Natural killer cell (primary cell): ENCODE measurements around the gene GUCY1A2. TPM values are rescaled to one million over a fixed set of nuclear protein-coding genes. Genes with fewer than 3 reads are reported as not detected.

ENCODE experiments used
- ATAC-seq, 3 donors: fragments of 150-1000 bp in 2 of 3; fragments of 200-7000 bp in 1 of 3; cut with Tn5 transposase; 1 replicate in 1 of 3; 2 replicates in 2 of 3; pipeline ENCODE4 v1.10.0; 2021; ENCODE audit warnings: mild to moderate bottlenecking in 2 of 3, moderate library complexity in 2 of 3
- DNase-seq, 2 donors: peaks; one replicate each; pipeline versions ENCODE4 v3.0.0 to v3.0.0-alpha.2; 2013 to 2021; ENCODE audit warnings: mixed read lengths in 1 of 2
- H3K27ac ChIP-seq: one replicate; pipeline ENCODE4 v1.5.1; 2013; ENCODE audit warnings: mild to moderate bottlenecking, low read length
- H3K27me3 ChIP-seq: one replicate; pipeline ENCODE4 v1.6.1; 2013; ENCODE audit warnings: low read length; ENCODE audit not compliant: control insufficient read depth, insufficient read depth
- H3K36me3 ChIP-seq: one replicate; pipeline ENCODE4 v1.6.1; 2013; ENCODE audit warnings: low read length; ENCODE audit not compliant: control insufficient read depth, insufficient read depth
- H3K4me1 ChIP-seq: one replicate; pipeline ENCODE4 v1.6.1; 2013; ENCODE audit warnings: low read length; ENCODE audit not compliant: control insufficient read depth, insufficient read depth
- H3K4me3 ChIP-seq: one replicate; pipeline ENCODE4 v1.5.1; 2013; ENCODE audit warnings: low read length
- H3K9me3 ChIP-seq: one replicate; pipeline ENCODE4 v1.6.1; 2013; ENCODE audit warnings: low read length; ENCODE audit not compliant: control insufficient read depth, insufficient read depth
- H3K27ac Mint-ChIP-seq, 2 donors: one replicate each; pipeline ENCODE4 v1.8.0; 2022; ENCODE audit warnings: mild to moderate bottlenecking in 2 of 2, mixed read lengths in 2 of 2, moderate library complexity in 1 of 2
- H3K27me3 Mint-ChIP-seq, 2 donors: one replicate each; pipeline ENCODE4 v1.8.0; 2022; ENCODE audit warnings: low read depth in 2 of 2, mixed read lengths in 2 of 2
- H3K36me3 Mint-ChIP-seq: one replicate; pipeline ENCODE4 v1.8.0; 2022; ENCODE audit warnings: mixed read lengths
- H3K4me1 Mint-ChIP-seq, 2 donors: one replicate each; pipeline ENCODE4 v1.8.0; 2022; ENCODE audit warnings: mixed read lengths in 2 of 2
- H3K4me3 Mint-ChIP-seq: one replicate; pipeline ENCODE4 v1.8.0; 2022; ENCODE audit warnings: mild to moderate bottlenecking, moderate library complexity, mixed read lengths
- H3K9me3 Mint-ChIP-seq, 2 donors: one replicate each; pipeline ENCODE4 v1.8.0; 2022; ENCODE audit warnings: mixed read lengths in 2 of 2
- CTCF ChIP-seq: fragments of 200-600 bp; IDR thresholded peaks from one replicate; pipeline ENCODE4 v1.8.0; 2022; ENCODE audit warnings: antibody characterized with exemption
- WGBS: methylation state at CpG from one replicate; pipeline ENCODE4 v1.1.7; 2013; ENCODE audit warnings: missing lambda C conversion rate; ENCODE audit not compliant: insufficient coverage; 5-methylcytosine and 5-hydroxymethylcytosine counted together
- intact Hi-C: fragments of 100-400 bp; cut with micrococcal nuclease; formaldehyde crosslinking; loops from one replicate; pipeline ENCODE4 v1.14.2; 2022
- total RNA-seq, 4 donors: library from RNA; stranded (reverse); fragments of 120-200 nt in 1 of 4; gene quantifications; one replicate each; pipeline versions ENCODE4 v1.2.3 to v1.2.4, GENCODE V29; 2013 to 2022

The GUCY1A2 gene
- total RNA-seq, 3 donors from 2014 or later (not counting 1 experiment from before 2014, with no cell fraction given): 0.15 TPM; not detected in 2

- intact Hi-C loops: no loop called here
- peaks cover 17 to 20% of the 10 kb centered on the region in 2 donors for H3K9me3 Mint-ChIP-seq
- Histone ChIP-seq H3K4me1 (no peaks in the 10 kb centered on the region), H3K4me3 (no peak overlapping the region), H3K36me3 (no peaks in the 10 kb centered on the region), H3K27ac (no peak overlapping the region), H3K9me3 (peaks cover 3% of the 10 kb centered on the region), H3K27me3 (no peaks in the 10 kb centered on the region)
- H3K27ac Mint-ChIP-seq: no peak overlapping the region
- H3K36me3 Mint-ChIP-seq: no peaks in the 10 kb centered on the region
- no peak overlapping the region for H3K4me3 Mint-ChIP-seq
- no peaks in the 10 kb centered on the region for H3K27me3 Mint-ChIP-seq
- TF ChIP-seq CTCF: no peak
- DNase-seq (no peak), ATAC-seq (no peak)
- no peaks in the 10 kb centered on the region for H3K4me1 Mint-ChIP-seq
- 60% methylated on average over 1 of the region's 1 CpG for WGBS
Observed at GRCh38 chr11:106656646-106657045, 361.6 kb downstream of the GUCY1A2 start.

GRCh38 chr11:106644824-106645223 lies 373.5 kb downstream of the GUCY1A2 start:
- Histone ChIP-seq H3K27ac (no peak overlapping the region), H3K4me1 (no peaks in the 10 kb centered on the region), H3K4me3 (no peak overlapping the region), H3K36me3 (no peaks in the 10 kb centered on the region), H3K27me3 (no peaks in the 10 kb centered on the region), H3K9me3 (peaks cover 6% of the 10 kb centered on the region)
- no peak overlapping the region for H3K27ac Mint-ChIP-seq
- ATAC-seq (no peak), DNase-seq (no peak)
- no peaks in the 10 kb centered on the region for H3K36me3 Mint-ChIP-seq
- peaks cover 10 to 11% of the 10 kb centered on the region in 2 donors for H3K9me3 Mint-ChIP-seq
- no peaks in the 10 kb centered on the region for H3K4me1 Mint-ChIP-seq
- 92% methylated on average over 1 of the region's 1 CpG for WGBS
- no peak for TF ChIP-seq CTCF
- H3K27me3 Mint-ChIP-seq: no peaks in the 10 kb centered on the region
- H3K4me3 Mint-ChIP-seq: no peak overlapping the region
- intact Hi-C loops: no loop called here

- no peaks in the 10 kb centered on the region for H3K27me3 Mint-ChIP-seq
- TF ChIP-seq CTCF: no peak
- peaks cover 3% of the 10 kb centered on the region for H3K9me3 ChIP-seq
- no peak overlapping the region for H3K4me3 Mint-ChIP-seq
- no peaks in the 10 kb centered on the region for H3K36me3 ChIP-seq
- no peak overlapping the region for H3K27ac Mint-ChIP-seq
- intact Hi-C loops: no loop called here
- no peak overlapping the region for H3K4me3 ChIP-seq
- H3K27ac ChIP-seq: no peak overlapping the region
- H3K27me3 ChIP-seq: no peaks in the 10 kb centered on the region
- ATAC-seq: no peak
- no CpG with 5 or more reads among the region's 1 CpG for WGBS
- no peaks in the 10 kb centered on the region for H3K36me3 Mint-ChIP-seq
- no peak for DNase-seq
- H3K9me3 Mint-ChIP-seq: peaks cover 5 to 8% of the 10 kb centered on the region in 2 donors
- H3K4me1 ChIP-seq: no peaks in the 10 kb centered on the region
- no peaks in the 10 kb centered on the region for H3K4me1 Mint-ChIP-seq
Observed at GRCh38 chr11:106642331-106642730, 375.9 kb downstream of the GUCY1A2 start.

GRCh38 chr11:106632283-106632682 lies 386.0 kb downstream of the GUCY1A2 start:
- Mint-ChIP-seq H3K27ac (no peak overlapping the region), H3K27me3 (no peaks in the 10 kb centered on the region), H3K36me3 (no peaks in the 10 kb centered on the region), H3K4me1 (no peaks in the 10 kb centered on the region), H3K9me3 (peaks cover 9 to 30% of the 10 kb centered on the region in 2 donors), H3K4me3 (no peak overlapping the region)
- Histone ChIP-seq H3K4me1 (no peaks in the 10 kb centered on the region), H3K27ac (no peak overlapping the region), H3K9me3 (no peaks in the 10 kb centered on the region), H3K4me3 (no peak overlapping the region), H3K36me3 (no peaks in the 10 kb centered on the region), H3K27me3 (no peaks in the 10 kb centered on the region)
- intact Hi-C loops: no loop called here
- DNase-seq (no peak), ATAC-seq (no peak)
- TF ChIP-seq CTCF: no peak
- 77% methylated on average over 3 of the region's 3 CpGs for WGBS
